Measurements from ENCODE around the gene OR2T35.

DNA sequence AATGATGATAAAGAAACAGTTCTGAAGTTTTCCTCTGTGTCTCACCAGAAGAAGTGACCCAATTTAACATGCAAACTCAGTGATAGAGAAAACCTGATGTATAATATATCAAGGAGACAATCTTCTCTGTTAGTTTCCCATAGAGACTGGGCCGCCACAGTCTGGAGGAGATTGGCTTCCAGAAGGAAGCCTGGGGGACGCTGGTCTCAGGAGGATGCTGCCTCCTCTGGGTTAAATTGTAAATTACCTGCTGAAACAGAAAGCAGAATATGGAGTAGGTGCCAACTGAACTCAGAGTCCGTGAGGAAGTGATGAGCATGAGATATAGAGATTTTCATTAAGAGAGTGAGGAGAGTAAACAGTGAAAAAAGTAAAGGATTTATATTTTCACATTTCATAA, 41.7 kb upstream of the OR2T35 start:
- TF ChIP-seq EZH2phosphoT487 (IDR thresholded peaks at IDR 0.05; ENCODE audit: borderline replicate concordance, low read length) (no peak), CTCF (conservative IDR thresholded peaks at IDR 0.05; ENCODE audit: low read depth, low read length) (peak; percentile 84), EZH2 (IDR thresholded peaks at IDR 0.05; ENCODE audit: low read length, unreplicated experiment) (no peak)

Data from PC-3 (cell line).